Smooth muscle cell of the pulmonary artery (primary cell): Measurements from ENCODE around the gene TMEM178A. TPM values are rescaled to one million over a fixed set of nuclear protein-coding genes. Genes with fewer than 3 reads are reported as not detected.

ENCODE experiments used
- total RNA-seq: library from RNA; depleted of rRNA; stranded (reverse); fragments of >200 nt; gene quantifications from 2 replicates; pipeline ENCODE4 v1.2.3, GENCODE V29; 2014

The TMEM178A gene
- 0.86 and 1.2 TPM in 2 replicates for total RNA-seq

GRCh38 chr2:39665811-39666490 lies at the start of gene TMEM178A:
TMEM178A (plus strand) TSS chr2:39665917; CDS start chr2:39665975, 58 bp downstream.

Other genes with a start within 250 kb of the TMEM178A start
- gene MAP4K3, start 228.6 kb upstream of the TMEM178A start, total RNA-seq, result 29.4 and 38.0 TPM in 2 replicates
- 8.1 and 9.8 TPM in 2 replicates for gene THUMPD2, start 113.3 kb downstream of the TMEM178A start, total RNA-seq